HL-60 (cell line): ENCODE data around the gene BBS9.

Experiments used
- DNase-seq, 2 experiments: peaks; one replicate each; pipeline ENCODE4 v3.0.0-alpha.2; 2010 to 2020; ENCODE audit warnings: low read depth in 1 of 2, low spot score in 1 of 2
- H3K27ac ChIP-seq: fragments of 250-450 bp; sonication (Bioruptor Pico); replicated peaks from 2 replicates; pipeline ENCODE4 v1.5.1; 2020; ENCODE audit warnings: mild to moderate bottlenecking, moderate library complexity
- H3K27me3 ChIP-seq: fragments of 250-450 bp; sonication (Bioruptor Pico); 2 replicates; pipeline ENCODE4 v1.5.1; 2021; ENCODE audit warnings: mild to moderate bottlenecking, moderate library complexity; ENCODE audit not compliant: insufficient read depth, poor library complexity, severe bottlenecking
- H3K4me3 ChIP-seq: replicated peaks from 2 replicates; pipeline ENCODE4 v1.5.1; 2011; ENCODE audit warnings: mild to moderate bottlenecking, control low read depth, low read length; ENCODE audit not compliant: insufficient read depth
- CTCF ChIP-seq: IDR thresholded peaks from one replicate; pipeline ENCODE4 v1.5.1; 2011; ENCODE audit warnings: low read length, control low read depth, inconsistent platforms; ENCODE audit not compliant: insufficient read depth
- GABPA ChIP-seq: IDR thresholded peaks from 2 replicates; pipeline ENCODE4 v1.6.1; 2012; ENCODE audit warnings: low read depth
- POLR2AphosphoS5 ChIP-seq: IDR thresholded peaks from 2 replicates; pipeline ENCODE4 v1.6.1; 2012; ENCODE audit warnings: low read depth
- REST ChIP-seq: IDR thresholded peaks from 2 replicates; pipeline ENCODE4 v1.6.1; 2012; ENCODE audit warnings: low read depth; ENCODE audit not compliant: insufficient replicate concordance
- SPI1 ChIP-seq: IDR thresholded peaks from 2 replicates; pipeline ENCODE4 v1.6.1; 2012; ENCODE audit warnings: low read depth, mild to moderate bottlenecking, borderline replicate concordance

Gene BBS9

DNA sequence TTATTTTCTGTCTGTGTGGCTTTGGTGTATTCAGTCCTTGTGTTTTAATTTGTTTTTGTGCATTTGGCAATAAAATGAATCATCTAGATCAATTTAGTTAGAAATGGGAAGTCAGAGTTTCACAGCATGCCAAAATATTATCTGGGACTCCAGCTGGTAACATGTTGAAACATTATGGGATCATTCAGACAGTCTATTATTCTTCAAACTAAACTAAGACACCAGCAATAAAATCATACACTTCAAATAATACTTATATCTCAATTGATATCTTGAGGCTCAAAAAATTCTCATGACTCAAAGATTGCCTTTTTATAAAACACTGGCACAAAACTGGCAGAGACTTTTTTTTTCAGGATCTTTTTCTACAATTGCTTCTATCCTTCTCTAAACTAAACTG lies 14.4 kb upstream of the BBS9 start:
- H3K27ac ChIP-seq = no peak overlapping the region
- H3K4me3 ChIP-seq = no peak overlapping the region
- no peaks in the 10 kb centered on the region for H3K27me3 ChIP-seq
- no peak for DNase-seq
- TF ChIP-seq SPI1 = no peak

- H3K27ac ChIP-seq = no peak overlapping the region
- TF ChIP-seq CTCF = no peak
- TF ChIP-seq GABPA = no peak
- no peak for TF ChIP-seq REST
- TF ChIP-seq POLR2AphosphoS5 = no peak
- no peak for TF ChIP-seq SPI1
- DNase-seq = no peak
Observed at GRCh38 chr7:33118383-33118782, 11.0 kb upstream of the BBS9 start.

DNA sequence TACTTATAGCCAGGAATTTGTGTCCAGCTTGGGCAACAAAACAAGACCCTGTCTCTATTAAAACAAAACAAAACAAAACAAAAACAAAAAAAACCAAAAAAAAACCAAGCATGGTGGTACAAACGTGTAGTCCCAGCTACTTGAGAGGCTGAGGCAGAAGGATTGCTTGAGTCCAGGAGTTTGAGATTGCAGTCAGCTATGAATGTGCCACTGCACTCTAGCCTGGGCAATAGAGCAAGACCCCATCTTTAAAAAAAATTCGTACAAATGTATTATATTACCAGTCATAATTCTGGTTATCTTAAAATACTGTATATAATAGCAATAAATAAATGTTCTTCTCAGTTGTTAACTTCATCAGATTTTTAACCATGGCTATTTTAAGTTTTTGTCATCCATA lies 2.3 kb upstream of the BBS9 start:
- H3K4me3 ChIP-seq = no peak overlapping the region
- no peak for DNase-seq
- TF ChIP-seq POLR2AphosphoS5 (no peak), GABPA (no peak), CTCF (no peak), REST (no peak), SPI1 (no peak)
- no peak overlapping the region for H3K27ac ChIP-seq
- no peaks in the 10 kb centered on the region for H3K27me3 ChIP-seq

More at GRCh38 chr7:33118383-33118782, 11.0 kb upstream of the BBS9 start:
- Histone ChIP-seq H3K4me3 (no peak overlapping the region), H3K27me3 (no peaks in the 10 kb centered on the region)

GRCh38 chr7:33128631-33128989 lies 754 bp upstream of the BBS9 start:
- H3K27ac ChIP-seq = peak overlapping the region; percentile 85
- no peak for DNase-seq
- TF ChIP-seq CTCF = no peak
- no peak for TF ChIP-seq POLR2AphosphoS5
- no peak for TF ChIP-seq GABPA
- TF ChIP-seq SPI1 = no peak
- H3K27me3 ChIP-seq = no peaks in the 10 kb centered on the region
- H3K4me3 ChIP-seq = peak overlapping the region; percentile 78
